Stimulated activated CD4-positive, alpha-beta T cell treated with anti-CD3 and anti-CD28 coated beads, Interleukin-12 subunit alpha, Interleukin-12 subunit beta, amount 100 ng/mL, for 24 hours (primary cell): Measurements from ENCODE around the gene HSDL2.
"Not testable (repeated sequence)": the region's sequence is repeated elsewhere in the genome, so short reads cannot be mapped to it uniquely, and the experiment has no call there.

ENCODE experiments used
- DNase-seq, 2 experiments: peaks; one replicate each; pipeline ENCODE4 v3.0.0-alpha.2; 2020; ENCODE audit warnings: low read depth in 2 of 2

The HSDL2 gene

GRCh38 chr9:112500842-112501241 is 120.9 kb downstream of the HSDL2 start:
- no peak for DNase-seq

DNA sequence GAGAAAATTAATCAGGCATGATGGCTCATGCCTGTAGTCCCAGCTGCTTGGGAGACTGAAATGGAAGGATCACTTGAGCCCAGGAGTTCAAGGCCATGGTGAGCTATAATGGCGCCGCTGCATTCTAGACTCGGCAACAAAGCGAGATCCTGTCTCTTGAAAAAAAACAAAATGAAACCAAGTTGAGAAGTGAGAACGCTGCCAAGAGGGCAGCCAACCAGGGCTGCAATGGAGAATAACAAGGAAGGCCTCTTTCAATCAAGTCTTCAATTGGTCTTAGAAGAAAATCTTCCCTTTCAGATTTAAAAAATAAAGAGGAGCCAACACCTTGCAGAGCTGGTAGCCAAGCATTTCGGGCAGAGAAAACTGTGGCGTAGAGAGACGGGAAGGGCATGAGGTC is 121.4 kb downstream of the HSDL2 start:
- DNase-seq: no peak

- DNase-seq: no peak
These were observed 122.5 kb downstream of the HSDL2 start for GRCh38 chr9:112502175-112502946.

DNA sequence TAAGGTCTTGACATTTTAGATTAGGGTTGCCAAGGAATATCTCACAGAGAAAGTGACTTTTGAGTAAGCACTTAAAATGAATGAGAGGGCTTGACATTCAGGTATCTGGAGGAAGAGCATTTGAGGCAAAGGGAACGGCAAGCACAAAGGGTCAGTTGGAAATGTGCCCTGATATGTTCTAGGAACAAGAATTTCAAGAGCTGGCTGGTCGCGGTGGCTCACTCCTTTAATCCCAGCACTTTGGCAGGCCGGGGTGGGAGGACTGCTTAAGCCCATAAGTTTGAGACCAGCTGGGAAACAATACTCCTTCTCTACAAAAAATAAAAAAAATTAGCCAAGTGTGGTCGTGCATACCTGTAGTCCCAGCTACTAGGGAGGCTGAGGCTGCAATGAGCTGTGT is 123.3 kb downstream of the HSDL2 start:
- no peak for DNase-seq

GRCh38 chr9:112505086-112505485 is 125.2 kb downstream of the HSDL2 start:
- no peak for DNase-seq

- DNase-seq: no peak
These were observed 125.7 kb downstream of the HSDL2 start for GRCh38 chr9:112505607-112506006.

DNA sequence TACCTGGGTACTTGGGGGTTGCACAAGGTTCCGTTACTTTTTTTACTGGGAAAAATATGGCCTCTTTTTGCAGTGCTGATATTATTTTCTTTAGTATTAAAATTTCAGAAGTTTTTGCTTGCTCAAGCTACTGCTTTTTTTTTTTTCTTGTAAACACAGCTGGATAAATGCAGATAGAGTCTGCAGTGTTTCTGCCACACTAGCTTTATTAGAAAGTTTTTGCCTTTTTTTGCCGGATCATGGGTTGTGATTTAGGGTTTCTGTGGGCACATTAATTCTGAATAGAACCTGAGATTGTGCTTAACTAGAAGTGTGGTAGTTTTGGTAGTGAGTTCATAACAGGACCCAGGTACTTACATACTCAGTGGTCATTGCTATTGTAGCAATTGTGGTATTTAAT is 126.7 kb downstream of the HSDL2 start:
- no peak for DNase-seq

DNA sequence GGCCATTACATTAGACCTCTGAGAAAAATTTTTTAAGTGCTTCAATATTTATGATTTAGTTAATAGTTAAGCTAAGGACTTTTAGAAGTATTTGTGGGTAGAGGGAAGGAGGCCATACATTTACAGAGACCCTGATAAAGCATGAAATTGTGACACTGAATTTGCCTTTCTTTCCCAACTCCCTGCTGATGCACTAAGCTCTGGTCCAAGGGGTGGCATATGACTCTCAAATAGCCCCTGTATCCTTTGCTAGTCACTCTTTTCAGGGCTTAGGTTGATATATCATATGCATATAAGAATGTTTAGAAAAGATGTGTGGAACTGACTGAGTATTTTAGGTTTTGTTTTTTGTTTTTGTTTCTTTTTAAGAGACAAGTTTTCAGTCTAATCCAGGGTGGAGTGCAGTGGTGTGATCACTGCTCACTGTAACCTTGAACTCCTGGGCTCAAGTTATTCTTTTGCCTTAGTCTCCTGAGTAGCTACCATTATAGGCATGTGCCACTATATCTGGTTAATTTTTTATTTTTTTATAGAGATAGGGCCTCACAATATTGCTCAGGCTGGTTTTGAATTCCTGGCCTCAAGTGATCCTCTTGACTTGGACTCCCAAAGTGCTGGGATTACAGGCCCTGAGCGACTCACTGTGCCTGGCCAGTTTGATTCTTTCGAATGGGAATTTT is 127.2 kb downstream of the HSDL2 start:
- DNase-seq: no peak

DNA sequence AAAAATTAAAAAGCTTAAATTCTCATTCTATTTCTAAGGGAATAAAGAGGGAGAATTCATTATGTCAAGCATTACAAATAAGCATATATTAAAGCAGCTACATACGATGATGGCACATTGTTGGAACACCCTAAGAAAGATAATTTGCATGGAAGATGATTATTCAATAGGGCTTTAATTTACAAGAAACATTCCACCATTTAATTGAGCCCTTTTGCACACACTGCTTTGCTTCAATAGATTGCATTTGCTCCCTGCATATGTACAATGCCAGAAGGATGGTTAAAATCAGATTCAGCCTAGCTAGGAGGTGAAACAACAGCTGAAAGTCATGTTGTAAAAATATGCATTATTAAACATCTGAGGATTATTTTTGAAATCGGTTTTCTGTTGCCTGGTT is 128.5 kb downstream of the HSDL2 start:
- no peak for DNase-seq

- not testable (repeated sequence) for DNase-seq
These were observed 132.5 kb downstream of the HSDL2 start for GRCh38 chr9:112512377-112512776.

GRCh38 chr9:112516769-112517168 is 136.9 kb downstream of the HSDL2 start:
- DNase-seq: no peak

GRCh38 chr9:112520069-112520468 is 140.2 kb downstream of the HSDL2 start:
- no peak for DNase-seq

- DNase-seq: no peak
These were observed 140.7 kb downstream of the HSDL2 start for GRCh38 chr9:112520656-112521055.
